ENCODE data around the gene CCDC192.
A peak's percentile ranks its signal among the peaks of the same experiment; 100 is the strongest.
"Not testable (repeated sequence)": the region's sequence is repeated elsewhere in the genome, so short reads cannot be mapped to it uniquely, and the experiment has no call there.

The CCDC192 gene

DNA sequence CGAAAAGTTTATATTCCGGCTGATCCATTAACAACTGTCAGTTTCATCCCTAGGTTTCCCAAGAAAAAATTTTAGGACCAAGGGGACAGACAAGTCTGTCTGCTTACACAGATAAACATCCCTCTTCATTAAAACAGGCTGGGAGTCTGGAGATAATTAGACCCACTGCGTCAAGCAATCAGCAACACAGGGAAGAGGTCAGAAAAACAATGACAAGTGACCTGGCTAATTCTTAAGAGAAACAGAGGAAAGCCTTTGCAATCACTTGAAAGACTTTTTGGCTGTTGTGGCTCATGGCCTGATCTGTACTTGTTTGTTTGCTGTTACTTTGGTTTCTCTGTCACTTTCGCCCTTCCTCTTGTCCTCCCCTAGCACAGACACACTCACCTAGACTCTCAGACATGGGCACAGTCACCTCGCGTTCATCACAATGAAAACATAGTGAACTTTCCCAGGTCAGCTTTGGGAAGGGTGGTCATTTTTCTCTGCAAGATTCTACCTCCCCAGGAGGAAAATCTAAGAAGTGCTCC lies 2.9 kb upstream of the CCDC192 start:
- DNase-seq = no peak

DNA sequence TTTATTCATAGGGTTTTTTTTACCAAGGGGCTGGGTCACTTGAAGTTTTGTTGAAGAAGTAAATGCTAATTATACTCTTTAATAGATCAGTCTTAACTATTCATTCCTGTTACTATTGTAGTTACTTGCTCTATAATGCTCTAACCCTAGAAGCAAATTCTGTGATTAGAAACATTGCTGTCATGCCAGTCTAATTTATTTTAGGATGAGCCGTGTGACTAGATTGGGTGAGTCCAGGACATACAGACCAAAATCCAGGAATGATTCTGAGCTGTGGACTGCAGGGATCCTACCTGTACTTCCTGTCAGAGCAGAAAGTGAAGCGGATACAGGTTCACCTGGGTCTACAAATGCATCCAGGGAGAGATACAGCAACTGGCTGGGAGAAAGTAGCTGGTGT lies 757 bp upstream of the CCDC192 start:
- no peak for DNase-seq

GRCh38 chr5:127705120-127705892 lies 2.1 kb downstream of the CCDC192 start:
- DNase-seq = no peak

DNA sequence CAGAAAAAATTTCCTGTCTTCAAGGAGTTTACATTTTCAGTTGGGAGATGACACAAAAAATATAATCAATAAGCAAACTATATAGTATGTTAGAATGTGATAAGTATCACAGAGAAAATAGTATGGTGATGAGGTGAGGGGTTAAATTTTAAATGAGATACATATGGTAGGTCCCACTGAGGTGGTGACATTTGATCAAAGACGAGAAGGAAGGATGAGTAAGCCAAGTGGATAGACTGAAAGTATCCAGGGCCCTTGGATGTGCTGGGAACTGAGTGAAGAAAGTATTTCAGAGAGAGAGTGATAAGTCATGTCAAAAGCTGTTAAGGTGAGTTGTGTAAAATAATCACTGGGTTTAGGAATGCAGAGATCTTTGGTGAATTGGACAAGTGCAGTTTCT lies 3.5 kb downstream of the CCDC192 start:
- no peak for DNase-seq

DNA sequence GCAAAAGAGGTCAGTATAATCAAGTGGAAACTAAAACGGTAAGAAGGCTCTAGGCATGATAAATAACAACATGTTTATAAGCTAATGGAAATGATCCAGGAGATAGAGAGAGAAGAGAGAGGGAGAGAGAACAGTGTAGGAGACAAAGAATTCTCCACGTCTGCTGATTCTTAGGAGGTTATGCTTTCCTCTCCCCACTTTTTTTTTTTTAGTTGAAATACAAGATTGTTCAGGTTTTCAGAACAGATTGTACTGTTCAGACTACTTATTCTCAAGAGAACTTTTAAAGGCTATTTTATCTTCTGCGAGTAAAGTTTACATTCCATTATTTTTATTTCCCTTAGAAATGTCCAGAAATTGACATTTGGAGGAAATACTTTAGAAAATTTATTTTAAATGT lies 4.0 kb downstream of the CCDC192 start:
- no peak for DNase-seq

DNA sequence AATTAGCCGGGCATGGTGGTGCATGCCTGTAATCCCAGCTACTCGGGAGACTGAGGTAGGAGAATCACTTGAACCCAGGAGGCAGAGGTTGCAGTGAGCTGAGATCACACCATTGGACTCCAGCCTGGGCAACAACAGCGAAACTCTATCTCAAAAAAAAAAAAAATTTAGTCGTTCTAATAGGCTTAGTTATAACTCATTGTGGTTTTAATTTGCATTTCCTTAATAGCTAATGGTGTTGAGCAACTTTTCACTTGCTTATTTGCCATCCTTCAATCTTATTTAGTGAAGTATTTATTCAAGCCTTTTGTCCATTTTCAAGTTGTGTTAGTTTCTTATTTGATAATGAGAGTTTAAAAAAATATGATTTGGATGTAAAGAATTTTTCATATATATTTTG lies 9.9 kb downstream of the CCDC192 start:
- not testable (repeated sequence) for DNase-seq

DNA sequence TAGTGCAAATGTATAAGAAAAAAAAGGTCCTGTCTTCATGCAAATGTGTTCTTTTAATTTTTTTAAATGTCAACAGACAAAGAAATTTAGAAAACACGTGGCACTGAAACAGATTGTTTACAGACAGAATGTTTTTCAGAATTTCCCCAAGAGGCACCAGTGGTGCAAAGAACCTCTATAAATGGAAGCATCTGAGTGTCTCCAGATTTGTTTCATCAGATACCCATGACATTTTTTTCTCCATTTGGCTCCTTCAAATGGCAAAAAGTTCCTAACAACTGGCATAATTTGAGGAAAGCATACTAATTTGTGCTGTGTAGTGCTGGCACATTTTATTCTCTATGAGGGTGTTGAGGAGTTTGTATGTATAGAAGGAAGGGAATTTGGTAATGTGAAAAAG lies 15.0 kb downstream of the CCDC192 start:
- DNase-seq = no peak

GRCh38 chr5:127723571-127723970 lies 20.4 kb downstream of the CCDC192 start:
- DNase-seq = no peak

DNA sequence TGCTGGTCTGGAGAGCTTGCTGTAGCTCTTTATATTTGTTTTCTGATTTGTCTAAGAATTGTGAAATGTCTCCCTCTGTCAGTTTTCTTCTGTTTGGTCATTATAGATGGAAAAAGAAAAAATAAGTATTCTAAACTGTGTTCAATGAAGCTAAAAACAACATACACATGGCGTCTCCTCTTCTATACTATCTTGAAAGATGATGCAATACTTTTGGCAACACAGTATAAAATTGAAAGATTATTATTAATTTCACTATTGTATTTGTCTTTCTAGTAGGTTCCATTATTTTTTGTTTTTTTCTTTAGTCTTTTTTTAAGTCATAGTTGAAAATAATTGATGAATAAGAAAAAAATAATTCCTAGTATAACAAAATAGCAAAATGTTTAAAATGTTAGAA lies 22.5 kb downstream of the CCDC192 start:
- no peak for DNase-seq

DNA sequence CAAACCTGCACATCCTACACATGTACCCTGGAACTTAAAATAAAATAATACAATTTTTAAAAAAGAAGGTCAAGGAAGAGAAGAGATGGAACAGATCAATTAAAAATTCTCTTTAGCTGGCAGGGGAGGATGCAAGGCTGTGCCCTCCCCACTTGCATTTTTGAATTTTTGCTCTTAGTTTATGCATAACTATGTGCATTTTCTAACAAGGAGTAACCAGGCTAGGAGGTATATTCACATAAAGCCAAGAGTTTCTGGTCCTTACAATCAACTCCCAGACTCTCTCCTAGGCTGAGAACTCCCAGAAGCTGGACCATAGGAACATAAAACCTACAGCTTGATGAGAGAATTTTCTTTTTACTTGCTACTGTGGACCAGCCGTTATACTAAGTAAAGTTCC lies 29.8 kb downstream of the CCDC192 start:
- no peak for DNase-seq

- DNase-seq = peak in 1 of 2 donors; percentile 7
Observed at GRCh38 chr5:127739348-127739747, 36.2 kb downstream of the CCDC192 start.

DNA sequence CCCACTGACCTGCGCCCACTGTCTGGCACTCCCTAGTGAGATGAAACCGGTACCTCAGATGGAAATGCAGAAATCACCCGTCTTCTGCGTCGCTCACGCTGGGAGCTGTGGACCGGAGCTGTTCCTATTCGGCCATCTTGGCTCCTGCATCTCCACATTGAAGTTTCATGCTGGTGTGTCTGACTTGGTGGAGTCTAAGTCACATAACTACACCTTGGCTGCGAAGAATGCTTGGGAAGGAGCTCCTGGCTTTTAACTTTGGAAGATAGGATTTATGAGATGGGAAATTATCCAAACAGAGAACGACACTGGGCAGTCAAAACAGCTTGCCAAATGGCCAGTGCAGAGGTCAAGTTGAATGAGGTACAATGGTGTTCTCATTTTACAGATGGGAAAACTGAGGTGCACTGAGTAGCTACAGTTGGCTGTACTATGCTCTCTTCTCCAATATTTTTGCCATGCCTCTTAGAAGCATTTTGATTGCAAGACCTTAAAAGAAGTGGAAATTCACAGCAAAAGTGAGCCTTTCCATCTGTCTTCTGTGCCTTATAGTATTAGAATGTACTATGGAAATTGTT lies 36.7 kb downstream of the CCDC192 start:
- DNase-seq = no peak

DNA sequence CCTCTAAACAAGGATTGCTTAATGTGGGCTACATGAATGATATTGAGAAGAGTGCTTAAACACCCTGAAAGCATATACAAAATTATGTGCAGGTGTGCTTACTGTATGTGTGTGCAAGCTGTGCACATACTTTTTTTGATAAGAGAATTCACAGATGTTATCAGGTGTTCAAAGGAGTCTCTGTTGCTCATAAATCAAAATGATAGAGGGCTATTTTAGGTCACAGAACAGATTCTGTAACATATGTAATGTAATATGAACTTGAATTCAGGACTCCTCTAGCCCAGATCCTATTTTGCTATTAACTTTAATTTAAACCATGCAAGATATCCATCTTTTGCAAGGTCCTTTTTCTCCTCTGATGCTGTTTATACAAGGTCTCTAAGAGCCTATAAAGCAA lies 38.2 kb downstream of the CCDC192 start:
- no peak for DNase-seq

DNA sequence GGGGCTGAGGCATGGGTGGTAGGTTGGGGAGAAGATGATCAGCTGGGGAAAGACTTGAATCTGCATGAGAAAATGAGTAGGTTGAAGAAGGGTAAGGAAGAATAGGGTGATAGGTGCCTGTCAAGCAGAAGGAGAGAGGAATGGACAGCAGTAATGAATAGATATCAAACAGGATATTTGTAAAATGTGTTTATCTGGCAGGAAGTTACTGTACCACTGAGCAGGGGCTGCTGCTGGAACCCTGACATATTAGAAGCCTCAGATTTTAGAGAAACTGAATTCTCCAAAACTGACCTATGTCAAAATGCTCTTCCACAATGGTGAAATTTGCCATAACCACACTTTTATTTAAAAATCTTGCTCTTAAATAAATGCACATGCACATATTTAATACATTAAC lies 41.0 kb downstream of the CCDC192 start:
- no peak for DNase-seq

- DNase-seq = peak in 1 of 2 donors; percentile 18
Observed at GRCh38 chr5:127746756-127747155, 43.6 kb downstream of the CCDC192 start.

DNA sequence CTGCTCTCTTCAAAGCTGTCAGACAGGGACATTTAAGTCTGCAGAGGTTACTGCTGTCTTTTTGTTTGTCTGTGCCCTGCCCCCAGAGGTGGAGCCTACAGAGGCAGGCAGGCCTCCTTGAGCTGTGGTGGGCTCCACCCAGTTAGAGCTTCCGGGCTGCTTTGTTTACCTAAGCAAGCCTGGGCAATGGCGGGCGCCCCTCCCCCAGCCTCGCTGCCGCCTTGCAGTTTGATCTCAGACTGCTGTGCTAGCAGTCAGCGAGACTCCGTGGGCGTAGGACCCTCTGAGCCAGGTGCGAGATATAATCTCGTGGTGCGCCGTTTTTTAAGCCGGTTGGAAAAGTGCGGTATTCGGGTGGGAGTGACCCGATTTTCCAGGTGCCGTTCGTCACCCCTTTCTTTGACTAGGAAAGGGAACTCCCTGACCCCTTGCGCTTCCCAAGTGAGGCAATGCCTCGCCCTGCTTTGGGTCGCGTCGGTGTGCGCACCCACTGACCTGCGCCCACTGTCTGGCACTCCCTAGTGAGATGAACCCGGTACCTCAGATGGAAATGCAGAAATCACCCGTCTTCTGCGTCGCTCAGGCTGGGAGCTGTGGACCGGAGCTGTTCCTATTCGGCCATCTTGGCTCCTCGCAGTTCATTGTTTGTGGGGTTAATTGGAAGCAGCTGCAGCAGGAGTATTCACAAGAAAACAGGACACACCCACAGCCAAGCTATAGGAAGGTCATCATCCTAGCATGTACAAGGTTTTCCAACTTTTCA lies 49.5 kb downstream of the CCDC192 start:
- not testable (repeated sequence) for DNase-seq

DNA sequence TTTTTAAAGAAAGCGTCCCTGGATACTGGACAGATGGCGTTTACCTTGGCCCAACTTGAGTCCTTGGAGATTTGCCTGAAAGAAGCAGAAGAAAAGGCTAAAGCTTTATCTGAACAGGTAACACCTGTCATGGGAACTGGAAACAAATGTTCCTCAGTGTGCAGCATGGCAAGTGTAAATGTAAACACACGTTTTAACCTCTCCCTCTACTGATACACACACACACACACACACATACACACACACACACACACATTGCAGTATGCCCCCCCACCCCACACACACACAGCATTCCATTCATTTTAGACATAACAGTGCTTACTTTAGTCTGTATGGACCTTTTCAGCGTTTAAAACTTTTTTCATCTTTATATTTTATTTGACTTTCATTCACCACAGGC lies 51.1 kb downstream of the CCDC192 start:
- DNase-seq = no peak

GRCh38 chr5:127754706-127755105 lies 51.5 kb downstream of the CCDC192 start:
- no peak for DNase-seq

GRCh38 chr5:127757576-127757975 lies 54.4 kb downstream of the CCDC192 start:
- DNase-seq = peak in 1 of 2 donors; percentile 38

GRCh38 chr5:127758766-127759283 lies 55.6 kb downstream of the CCDC192 start:
- DNase-seq = no peak

DNA sequence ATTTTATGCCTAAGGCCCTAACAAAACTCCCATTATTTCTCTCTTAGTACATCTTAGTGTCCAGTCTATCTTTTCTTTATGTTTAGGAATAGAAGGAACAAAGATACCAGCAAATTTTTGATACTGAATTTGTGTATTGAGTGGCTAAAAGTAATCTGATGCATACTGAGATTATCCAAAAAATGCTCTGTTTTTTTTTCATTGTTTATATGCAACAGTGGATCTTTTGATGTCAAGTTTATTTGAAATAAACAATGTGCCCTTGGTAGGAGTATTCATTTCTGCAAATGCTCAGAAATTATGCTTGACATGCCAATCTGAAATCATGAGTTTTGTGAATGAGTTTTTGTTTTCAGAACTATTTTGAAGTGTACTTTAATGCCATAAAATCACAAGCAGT lies 58.7 kb downstream of the CCDC192 start:
- no peak for DNase-seq

DNA sequence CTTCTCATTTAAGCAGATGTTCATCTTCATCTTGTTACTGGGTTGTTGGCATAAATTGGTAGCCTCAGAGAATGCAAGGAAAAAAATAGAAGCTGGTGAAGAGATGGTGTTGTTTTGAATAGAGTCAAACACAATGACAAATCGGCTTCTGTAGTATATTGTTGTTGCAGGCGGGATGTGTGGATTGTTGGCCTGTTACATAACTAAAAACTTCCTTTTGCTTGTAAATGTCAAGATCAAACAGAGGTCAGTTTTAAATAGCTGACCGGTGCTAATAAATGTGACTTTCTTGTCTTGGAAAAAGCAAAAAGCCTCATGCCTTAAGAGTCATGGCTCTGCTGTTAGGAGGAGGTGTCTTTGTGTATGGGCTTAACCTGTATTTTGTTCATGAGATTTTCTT lies 59.2 kb downstream of the CCDC192 start:
- no peak for DNase-seq

- no peak for DNase-seq
Observed at GRCh38 chr5:127766676-127767335, 63.6 kb downstream of the CCDC192 start.
